ENCODE data around the gene STX11.

STX11 gene

DNA sequence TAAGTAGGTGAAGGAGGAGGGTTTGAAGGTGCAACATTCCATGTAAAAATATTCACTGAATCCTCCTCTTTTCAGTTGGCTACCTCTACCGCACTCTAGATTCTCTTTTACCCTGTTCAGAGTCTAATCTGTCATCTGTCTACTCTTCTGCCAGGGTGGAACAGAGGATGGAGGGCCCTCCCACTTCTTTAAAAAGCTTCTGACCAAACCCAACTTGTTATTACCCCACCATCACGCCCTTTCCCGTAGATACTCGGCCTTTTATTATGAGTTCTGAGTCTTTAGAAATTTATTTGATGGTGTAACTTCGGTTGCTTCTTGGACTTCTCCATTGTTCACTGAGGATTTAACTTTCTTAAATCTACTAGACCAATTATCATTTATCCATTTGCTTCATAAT is 11.7 kb downstream of the STX11 start:
- DNase-seq (ENCODE audit: low read depth), result no peak
- no peak for TF ChIP-seq CTCF (conservative IDR thresholded peaks at IDR 0.05; ENCODE audit: low read depth, low read length)
- no peak overlapping the region for H3K4me3 ChIP-seq (ENCODE audit: low read depth, low read length)

GRCh38 chr6:144162977-144163376 is 12.7 kb downstream of the STX11 start:
- no peak for TF ChIP-seq CTCF (conservative IDR thresholded peaks at IDR 0.05; ENCODE audit: low read depth, low read length)
- no peak for DNase-seq (ENCODE audit: low read depth)
- no peak overlapping the region for H3K4me3 ChIP-seq (ENCODE audit: low read depth, low read length)

DNA sequence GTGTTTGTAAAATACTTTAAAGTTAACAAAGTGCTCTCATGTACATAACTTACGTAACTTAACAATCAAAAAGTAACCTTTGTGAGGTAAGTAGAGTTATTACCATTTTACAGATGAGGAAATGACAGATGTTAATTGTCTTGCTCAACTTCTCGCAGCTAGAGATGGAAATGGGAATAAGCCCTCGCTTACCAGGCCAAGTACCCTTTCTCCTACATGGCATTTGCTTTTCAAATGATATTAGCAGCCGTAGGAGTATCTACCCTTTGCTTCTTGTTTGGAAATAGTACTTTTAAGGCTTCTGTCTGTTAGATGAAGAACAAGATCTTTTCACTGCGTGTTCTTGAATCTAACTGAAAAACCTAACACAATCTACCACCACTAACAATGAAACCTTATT is 15.5 kb downstream of the STX11 start:
- no peak for DNase-seq (ENCODE audit: low read depth)
- no peak overlapping the region for H3K4me3 ChIP-seq (ENCODE audit: low read depth, low read length)
- TF ChIP-seq CTCF (conservative IDR thresholded peaks at IDR 0.05; ENCODE audit: low read depth, low read length), result no peak

DNA sequence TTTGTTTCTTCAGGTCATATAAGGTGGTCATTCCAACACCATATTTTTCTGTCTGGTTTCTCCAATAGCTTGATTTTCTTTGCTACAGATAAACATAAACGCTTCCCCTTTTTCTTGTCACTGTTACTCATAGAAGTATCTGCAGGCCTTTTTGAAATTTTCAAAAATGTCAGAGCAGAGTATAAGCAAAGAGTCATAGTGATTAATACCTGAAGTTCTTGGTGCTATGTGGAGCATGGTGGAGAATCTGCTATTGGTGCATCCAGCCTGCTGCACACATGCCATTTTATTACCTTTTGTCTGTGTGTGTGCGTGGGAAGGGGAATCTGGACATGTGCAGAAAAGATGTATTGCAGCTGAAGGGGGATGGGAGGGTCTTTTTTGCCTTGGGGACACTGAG is 19.7 kb downstream of the STX11 start:
- no peak for TF ChIP-seq CTCF (conservative IDR thresholded peaks at IDR 0.05; ENCODE audit: low read depth, low read length)
- no peak for DNase-seq (ENCODE audit: low read depth)

DNA sequence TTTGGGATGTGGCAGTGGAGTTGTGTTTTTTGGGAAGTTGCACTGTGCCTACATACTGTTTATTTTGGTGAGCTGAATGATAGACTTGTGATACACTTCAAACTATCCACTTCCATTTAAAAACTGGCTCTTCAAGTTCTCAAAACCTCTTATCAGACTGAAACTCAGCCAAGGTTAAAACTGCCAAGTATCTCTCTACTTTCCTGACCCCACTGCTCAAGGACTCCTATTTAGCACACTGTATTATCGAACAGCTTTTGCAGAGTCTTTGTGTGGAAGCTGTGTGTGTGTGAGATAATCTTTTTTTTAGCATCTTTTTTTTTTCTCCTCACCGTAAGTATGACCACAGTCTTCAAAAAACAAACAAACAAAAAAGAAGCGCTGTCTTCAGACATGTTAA is 21.1 kb downstream of the STX11 start:
- no peak overlapping the region for H3K4me3 ChIP-seq (ENCODE audit: low read depth, low read length)
- TF ChIP-seq CTCF (conservative IDR thresholded peaks at IDR 0.05; ENCODE audit: low read depth, low read length), result no peak
- DNase-seq (ENCODE audit: low read depth), result no peak

More for the DNA sequence above, 19.7 kb downstream of the STX11 start:
- H3K4me3 ChIP-seq (ENCODE audit: low read depth, low read length), result no peak overlapping the region

DNA sequence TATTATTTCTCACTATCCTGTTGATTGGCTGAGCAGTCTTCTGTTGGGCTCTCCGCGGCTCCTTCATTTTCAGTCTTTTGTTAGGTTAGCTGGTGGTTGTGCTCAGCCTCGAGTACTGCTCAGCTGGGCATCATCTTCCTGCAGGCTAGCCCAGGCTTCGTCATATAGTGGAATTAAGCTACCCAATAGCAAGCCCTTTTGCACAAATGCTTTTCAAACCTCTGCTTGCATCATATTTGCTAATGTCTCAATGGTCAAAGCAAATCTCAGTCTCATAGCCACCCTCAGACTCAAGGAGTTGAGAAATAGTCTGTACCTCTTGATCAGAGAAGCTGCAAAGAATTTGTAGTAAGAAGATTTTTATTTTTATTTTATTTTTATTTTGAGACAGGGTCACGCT is 23.7 kb downstream of the STX11 start:
- DNase-seq (ENCODE audit: low read depth), result no peak
- no peak for TF ChIP-seq CTCF (conservative IDR thresholded peaks at IDR 0.05; ENCODE audit: low read depth, low read length)
- H3K4me3 ChIP-seq (ENCODE audit: low read depth, low read length), result no peak overlapping the region

DNA sequence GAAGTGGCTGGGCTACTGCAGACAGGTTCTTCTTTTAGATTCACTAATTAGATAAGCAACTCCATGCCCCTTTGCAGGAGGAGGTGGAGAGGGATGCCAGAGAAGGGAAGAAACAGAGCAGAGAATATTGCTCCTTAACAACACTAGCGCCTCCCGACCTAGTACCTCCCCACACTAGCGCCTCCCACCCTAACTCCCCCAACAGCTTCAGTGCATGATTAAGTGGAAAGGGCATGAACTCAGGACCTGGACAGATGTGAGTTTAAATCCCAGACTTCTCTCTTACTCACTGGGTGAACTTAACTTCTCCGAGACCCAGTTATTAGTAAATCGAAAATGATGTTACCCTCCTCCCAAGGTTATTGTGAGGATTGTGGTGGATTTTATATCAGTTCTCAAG is 25.7 kb downstream of the STX11 start:
- no peak overlapping the region for H3K4me3 ChIP-seq (ENCODE audit: low read depth, low read length)
- TF ChIP-seq CTCF (conservative IDR thresholded peaks at IDR 0.05; ENCODE audit: low read depth, low read length), result no peak
- DNase-seq (ENCODE audit: low read depth), result no peak

Data from choroid plexus epithelial cell (primary cell).